Caco-2 (cell line): ENCODE data around the gene DDX5. TPM values are rescaled to one million over a fixed set of nuclear protein-coding genes. Genes with fewer than 3 reads are reported as not detected.

ENCODE experiments used
- BruUV-seq: library from RNA; stranded (reverse); fragments of 400-500 nt; replicated peaks from 2 replicates; lab custom pipeline; 2021; lab: Mats Ljungman, UMichigan
- CTCF ChIA-PET: fragments of 300-600 bp; sonication (Branson Sonifier 250); formaldehyde crosslinking; loops from one replicate; lab custom pipeline; 2022; ENCODE audit warnings: antibody characterized with exemption; lab: Charles Lee
- POLR2A ChIA-PET: fragments of 300-600 bp; sonication (Branson Sonifier 250); formaldehyde crosslinking; loops from one replicate; lab custom pipeline; 2022; ENCODE audit warnings: antibody characterized with exemption; lab: Charles Lee
- DNase-seq, 2 experiments: peaks; one replicate each; pipeline versions ENCODE4 v3.0.0 to v3.0.0-alpha.2; 2020 to 2022
- H3K27me3 ChIP-seq: replicated peaks from 2 replicates; pipeline ENCODE4 v1.6.0; 2011; ENCODE audit warnings: low read length; ENCODE audit not compliant: control insufficient read depth, insufficient read depth
- H3K36me3 ChIP-seq: 2 replicates; pipeline ENCODE4 v1.5.1; 2011; ENCODE audit warnings: low read length; ENCODE audit not compliant: control insufficient read depth, insufficient read depth
- H3K4me1 ChIP-seq: fragments of 250-450 bp; sonication (Bioruptor Pico); 2 replicates; pipeline ENCODE4 v1.5.1; 2020; ENCODE audit warnings: mild to moderate bottlenecking
- H3K4me3 ChIP-seq: 2 replicates; pipeline ENCODE4 v1.5.1; 2011; ENCODE audit warnings: low read depth, mild to moderate bottlenecking, control low read depth, low read length
- H3K9me3 ChIP-seq: fragments of 250-450 bp; sonication (Bioruptor Pico); 2 replicates; pipeline ENCODE4 v1.5.1; 2020; ENCODE audit warnings: mild to moderate bottlenecking, moderate library complexity
- H3K27ac Mint-ChIP-seq: one replicate; pipeline ENCODE4 v1.8.0; 2022; ENCODE audit warnings: mixed read lengths; ENCODE audit not compliant: unreplicated experiment
- H3K27me3 Mint-ChIP-seq: one replicate; pipeline ENCODE4 v1.8.0; 2022; ENCODE audit warnings: mixed read lengths; ENCODE audit not compliant: insufficient read depth, unreplicated experiment
- H3K36me3 Mint-ChIP-seq: one replicate; pipeline ENCODE4 v1.8.0; 2022; ENCODE audit warnings: mild to moderate bottlenecking, mixed read lengths; ENCODE audit not compliant: insufficient read depth, unreplicated experiment
- H3K4me1 Mint-ChIP-seq: one replicate; pipeline ENCODE4 v1.8.0; 2022; ENCODE audit warnings: low read depth, mixed read lengths; ENCODE audit not compliant: unreplicated experiment
- H3K4me3 Mint-ChIP-seq: one replicate; pipeline ENCODE4 v1.8.0; 2022; ENCODE audit warnings: mild to moderate bottlenecking, moderate library complexity, mixed read lengths; ENCODE audit not compliant: unreplicated experiment
- H3K9me3 Mint-ChIP-seq: one replicate; pipeline ENCODE4 v1.8.0; 2022; ENCODE audit warnings: mixed read lengths; ENCODE audit not compliant: unreplicated experiment
- CTCF ChIP-seq, 2 experiments: fragments of 200-600 bp in 1 of 2; IDR thresholded peaks; 1 replicate in 1 of 2; 2 replicates in 1 of 2; pipeline versions ENCODE4 v1.5.1 to v1.8.0; 2011 to 2022; ENCODE audit warnings: antibody characterized with exemption in 1 of 2, control low read depth in 1 of 2, inconsistent platforms in 1 of 2, low read depth in 1 of 2, low read length in 1 of 2, mild to moderate bottlenecking in 1 of 2, moderate library complexity in 1 of 2; ENCODE audit not compliant: insufficient read depth in 1 of 2, severe bottlenecking in 1 of 2, unreplicated experiment in 1 of 2
- intact Hi-C: fragments of 100-400 bp; cut with micrococcal nuclease; formaldehyde crosslinking; loops from one replicate; pipeline ENCODE4 v1.10.0; 2022; ENCODE audit not compliant: unreplicated experiment
- total RNA-seq: library from RNA; stranded (reverse); gene quantifications from 2 replicates; pipeline ENCODE4 v1.2.3, GENCODE V29; 2022

DDX5 gene
- total RNA-seq, 1 experiment from 2014 or later, result 648 TPM

- no TSS peak for BruUV-seq
- no peaks in the 10 kb centered on the region for H3K27me3 Mint-ChIP-seq
- H3K36me3 Mint-ChIP-seq, result peaks cover 23% of the 10 kb centered on the region
- no peak for TF ChIP-seq CTCF (IDR thresholded peaks at IDR 0.05; ENCODE audit: insufficient read depth in 1 of 2, low read depth in 1 of 2, low read length in 1 of 2, severe bottlenecking in 1 of 2, unreplicated experiment in 1 of 2)
- Histone ChIP-seq H3K27me3 (no peaks in the 10 kb centered on the region), H3K4me1 (no peaks in the 10 kb centered on the region), H3K9me3 (no peaks in the 10 kb centered on the region), H3K4me3 (no peak overlapping the region), H3K36me3 (0 out of 2 replicates have a peak, but pooled peaks cover 1% of the 10 kb centered on the region)
- POLR2A ChIA-PET, result no interaction called here
- intact Hi-C loops, result no loop called here
- no peaks in the 10 kb centered on the region for H3K9me3 Mint-ChIP-seq
- no peak overlapping the region for H3K4me3 Mint-ChIP-seq
- CTCF ChIA-PET, result no interaction called here
- DNase-seq, result no peak
- H3K4me1 Mint-ChIP-seq, result no peaks in the 10 kb centered on the region
- H3K27ac Mint-ChIP-seq, result no peak overlapping the region
Observed at GRCh38 chr17:64544742-64545141, 38.7 kb upstream of the DDX5 start.

GRCh38 chr17:64540118-64540776 is 34.2 kb upstream of the DDX5 start:
- H3K4me1 Mint-ChIP-seq, result peaks cover 5% of the 10 kb centered on the region
- ChIA-PET CTCF (interaction anchor here (0.6 kb wide), 1 partner anchor 87 kb away, joined by 5 read pairs; no protein-coding TSS in a partner anchor), POLR2A (interaction anchor here (0.5 kb wide), 1 partner anchor 51 kb away, joined by 3 read pairs; no protein-coding TSS in a partner anchor)
- Histone ChIP-seq H3K36me3 (peaks cover 3% of the 10 kb centered on the region), H3K4me1 (no peaks in the 10 kb centered on the region), H3K4me3 (no peak overlapping the region), H3K9me3 (no peaks in the 10 kb centered on the region), H3K27me3 (no peaks in the 10 kb centered on the region)
- intact Hi-C loops, result no loop called here
- no peaks in the 10 kb centered on the region for H3K9me3 Mint-ChIP-seq
- H3K4me3 Mint-ChIP-seq, result no peak overlapping the region
- no peak overlapping the region for H3K27ac Mint-ChIP-seq
- no peak for TF ChIP-seq CTCF (IDR thresholded peaks at IDR 0.05; ENCODE audit: insufficient read depth in 1 of 2, low read depth in 1 of 2, low read length in 1 of 2, severe bottlenecking in 1 of 2, unreplicated experiment in 1 of 2)
- H3K27me3 Mint-ChIP-seq, result no peaks in the 10 kb centered on the region
- peaks cover 56% of the 10 kb centered on the region for H3K36me3 Mint-ChIP-seq
- no peak for DNase-seq
- BruUV-seq, result no TSS peak

- Histone ChIP-seq H3K4me3 (no peak overlapping the region), H3K9me3 (no peaks in the 10 kb centered on the region), H3K27me3 (no peaks in the 10 kb centered on the region), H3K36me3 (peaks cover 3% of the 10 kb centered on the region), H3K4me1 (no peaks in the 10 kb centered on the region)
- Mint-ChIP-seq H3K4me1 (peaks cover 5% of the 10 kb centered on the region), H3K4me3 (no peak overlapping the region), H3K36me3 (peaks cover 60% of the 10 kb centered on the region), H3K27ac (peak overlapping the region; percentile 11), H3K27me3 (no peaks in the 10 kb centered on the region), H3K9me3 (no peaks in the 10 kb centered on the region)
- intact Hi-C loops, result loop anchor here (5.0 kb wide), 1 partner anchor 109 kb away; no protein-coding TSS in a partner anchor
- no TSS peak for BruUV-seq
- CTCF ChIA-PET, result interaction anchor here (0.6 kb wide), 1 partner anchor 86 kb away, joined by 4 read pairs; no protein-coding TSS in a partner anchor
- no peak for DNase-seq
- POLR2A ChIA-PET, result interaction anchor here (0.6 kb wide), 1 partner anchor 720 kb away, joined by 3 read pairs; no protein-coding TSS in a partner anchor
- TF ChIP-seq CTCF (IDR thresholded peaks at IDR 0.05; ENCODE audit: insufficient read depth in 1 of 2, low read depth in 1 of 2, low read length in 1 of 2, severe bottlenecking in 1 of 2, unreplicated experiment in 1 of 2), result no peak
Observed at GRCh38 chr17:64538508-64539130, 32.5 kb upstream of the DDX5 start.
